Heart left ventricle (tissue), 16 donors: ENCODE results near the gene MRNIP. TPM values are rescaled to one million over a fixed set of nuclear protein-coding genes. Genes with fewer than 3 reads are reported as not detected.
A peak's percentile ranks its signal among the peaks of the same experiment; 100 is the strongest.

ENCODE experiments used
- ATAC-seq, 4 donors: fragments of 200-7000 bp; cut with Tn5 transposase; one replicate each; pipeline ENCODE4 v1.9.1; 2020 to 2022; ENCODE audit warnings: moderate library complexity in 4 of 4, mild to moderate bottlenecking in 3 of 4, moderate number of reproducible peaks in 1 of 4
- DNase-seq, 5 donors: peaks; one replicate each; pipeline ENCODE4 v3.0.0-alpha.2; 2020
- H3K27ac ChIP-seq, 12 donors: fragments of 200-600 bp; sonication (generic) in 4 of 12; one replicate each; pipeline versions ENCODE4 v1.5.0 to v1.8.0; 2016 to 2022; ENCODE audit warnings: mild to moderate bottlenecking in 2 of 12
- H3K27me3 ChIP-seq, 9 donors: fragments of 200-600 bp; sonication (generic) in 2 of 9; one replicate each; pipeline versions ENCODE4 v1.5.1 to v1.8.0; 2016 to 2022; ENCODE audit warnings: mild to moderate bottlenecking in 3 of 9
- H3K36me3 ChIP-seq, 9 donors: fragments of 200-600 bp; sonication (generic) in 2 of 9; one replicate each; pipeline versions ENCODE4 v1.5.0 to v1.8.0; 2018 to 2022; ENCODE audit warnings: mild to moderate bottlenecking in 2 of 9
- H3K4me1 ChIP-seq, 12 donors: fragments of 200-600 bp; sonication (generic) in 4 of 12; one replicate each; pipeline versions ENCODE4 v1.5.0 to v1.8.0; 2016 to 2022; ENCODE audit warnings: mild to moderate bottlenecking in 3 of 12
- H3K4me3 ChIP-seq, 12 donors: fragments of 200-600 bp; sonication (generic) in 4 of 12; one replicate each; pipeline versions ENCODE4 v1.5.0 to v1.8.0; 2017 to 2022; ENCODE audit warnings: mild to moderate bottlenecking in 9 of 12, moderate library complexity in 4 of 12
- H3K9me3 ChIP-seq, 12 donors: fragments of 200-600 bp; sonication (generic) in 4 of 12; one replicate each; pipeline versions ENCODE4 v1.5.0 to v1.8.0; 2016 to 2022; ENCODE audit warnings: mild to moderate bottlenecking in 1 of 12
- CTCF ChIP-seq, 12 donors: fragments of 200-600 bp; sonication (generic) in 4 of 12; IDR thresholded peaks; one replicate each; pipeline versions ENCODE4 v1.5.0 to v1.8.0; 2018 to 2022; ENCODE audit warnings: antibody characterized with exemption in 12 of 12, mild to moderate bottlenecking in 5 of 12
- POLR2A ChIP-seq, 2 donors: fragments of 450-650 bp; IDR thresholded peaks; one replicate each; pipeline ENCODE4 v1.6.1; 2017; ENCODE audit warnings: antibody characterized with exemption in 2 of 2, mild to moderate bottlenecking in 2 of 2, moderate library complexity in 2 of 2
- WGBS, 4 donors: extraction: QIAGEN DNeasy Blood & Tissue Kit in 2 of 4; methylation state at CpG; one replicate each; pipeline versions ENCODE4 v1.1.5 to v1.1.7; 2013 to 2018; 5-methylcytosine and 5-hydroxymethylcytosine counted together
- intact Hi-C, 10 donors: fragments of 100-400 bp; cut with DNase I; formaldehyde crosslinking; loops; one replicate each; pipeline versions ENCODE4 v1.11.1 to v1.14.2; 2022
- polyA plus RNA-seq, 2 donors: library from polyadenylated mRNA; stranded (reverse); fragments of 200-250 nt; gene quantifications; one replicate each; pipeline ENCODE4 v1.2.3, GENCODE V29; 2013
- total RNA-seq, 9 donors: library from RNA; depleted of rRNA in 2 of 9; stranded (reverse); fragments of >200 nt in 2 of 9; fragmentation: NEBNext Ultra II Directional in 3 of 9; extraction: Animal tissue kit (Norgen Biotek cat#: 25700) in 3 of 9; gene quantifications; one replicate each; pipeline versions ENCODE4 v1.1.0 to v1.2.4, GENCODE V29; 2016 to 2023
- donor health status: ischemic (EF 13 %, LVEDD 7.1; RV severe dilation, severe dysfunction).
- donor health status: healthy with polysubstance abuse.
- donor health status: DM: no; HTN: yes; CAD: no.
- donor health status: DM: no; HTN: no; CAD: no.
- donor health status: ischemic (EF 25% LVEDD 6.9; RV normal size, moderate dysfunction).
- donor health status: ischemic (EF 25% LVEDD 5.7; RV mildly dilated, moderate dysfunction).
- donor health status: healthy.
- donor health status: DM: yes; HTN: yes; CAD: no.
- donor health status: ischemic (EF 35%, LVEDD 5.7; RV mildly dilated, moderate dysfunction).
- donor health status: nonischemic (EF 11% LVEDD 7.7; RV severe dilation, severe dysfunction).
- donor health status: DM: yes; HTN: yes; CAD: no.
- donor health status: PGD.
- donor health status: ischemic (EF 29% LVEDD 5.4; RV normal size, mild dysfunction).
- donor health status: nonischemic (EF 23%, LVEDD 6.1; RV moderate dilation, normal function).

Gene MRNIP
- total and polyA plus RNA-seq, 11 donors: 8.5 to 24.1 (median 12.3) TPM

GRCh38 chr5:179834120-179834519 lies 24.5 kb downstream of the MRNIP start:
- no peak overlapping the region for H3K4me3 ChIP-seq
- TF ChIP-seq CTCF (IDR thresholded peaks at IDR 0.05): no peak
- TF ChIP-seq POLR2A (IDR thresholded peaks at IDR 0.05): no peak
- peaks cover 0 to 19% (median 4%) of the 10 kb centered on the region in 12 donors for H3K4me1 ChIP-seq
- ATAC-seq (no peak), DNase-seq (no peak)
- intact Hi-C loops: no loop called here
- no peak overlapping the region for H3K27ac ChIP-seq
- peaks cover 0 to 94% (median 90%) of the 10 kb centered on the region in 9 donors for H3K36me3 ChIP-seq
- no peaks in the 10 kb centered on the region for H3K9me3 ChIP-seq
- 79 to 93% (median 85%) methylated on average over 7 to 8 of the region's 8 CpGs for WGBS, 4 donors
- H3K27me3 ChIP-seq: no peaks in the 10 kb centered on the region

GRCh38 chr5:179833709-179834070 lies 24.9 kb downstream of the MRNIP start:
- H3K9me3 ChIP-seq: no peaks in the 10 kb centered on the region
- H3K4me1 ChIP-seq: peaks cover 0 to 23% (median 6%) of the 10 kb centered on the region in 12 donors
- intact Hi-C loops: no loop called here
- peak overlapping the region in 1 of 12 donors; percentile 27 for H3K27ac ChIP-seq
- no peak overlapping the region for H3K4me3 ChIP-seq
- DNase-seq: no peak
- no peak for TF ChIP-seq CTCF (IDR thresholded peaks at IDR 0.05)
- no peak for ATAC-seq
- 96 to 99% (median 98%) methylated on average over 3 of the region's 3 CpGs for WGBS, 4 donors
- H3K36me3 ChIP-seq: peaks cover 0 to 96% (median 90%) of the 10 kb centered on the region in 9 donors
- H3K27me3 ChIP-seq: no peaks in the 10 kb centered on the region

GRCh38 chr5:179833056-179833708 lies 25.4 kb downstream of the MRNIP start:
- Histone ChIP-seq H3K27ac (peak overlapping the region in 1 of 12 donors; percentile 27), H3K9me3 (no peaks in the 10 kb centered on the region), H3K27me3 (no peaks in the 10 kb centered on the region), H3K36me3 (peaks cover 0 to 96% (median 90%) of the 10 kb centered on the region in 9 donors), H3K4me3 (no peak overlapping the region), H3K4me1 (peaks cover 0 to 28% (median 8%) of the 10 kb centered on the region in 12 donors)
- TF ChIP-seq POLR2A (IDR thresholded peaks at IDR 0.05) (no peak), CTCF (IDR thresholded peaks at IDR 0.05) (no peak)
- DNase-seq (no peak), ATAC-seq (no peak)
- intact Hi-C loops: no loop called here
- WGBS, 4 donors: 85 to 88% (median 87%) methylated on average over 13 to 23 of the region's 23 CpGs

- no peak overlapping the region for H3K27ac ChIP-seq
- peaks cover 0 to 96% (median 90%) of the 10 kb centered on the region in 9 donors for H3K36me3 ChIP-seq
- TF ChIP-seq CTCF (IDR thresholded peaks at IDR 0.05) (no peak), POLR2A (IDR thresholded peaks at IDR 0.05) (no peak)
- no peak for ATAC-seq
- H3K4me3 ChIP-seq: no peak overlapping the region
- WGBS, 4 donors: 92 to 94% (median 93%) methylated on average over 16 to 20 of the region's 20 CpGs
- H3K4me1 ChIP-seq: peaks cover 0 to 34% (median 16%) of the 10 kb centered on the region in 12 donors
- intact Hi-C loops: no loop called here
- DNase-seq: no peak
- no peaks in the 10 kb centered on the region for H3K9me3 ChIP-seq
- no peaks in the 10 kb centered on the region for H3K27me3 ChIP-seq
Measured at GRCh38 chr5:179832039-179832745, 26.4 kb downstream of the MRNIP start.
